GM19455 (cell line): ENCODE data around the gene FBL.
"Not testable (repeated sequence)": the region's sequence is repeated elsewhere in the genome, so short reads cannot be mapped to it uniquely, and the experiment has no call there.

Source experiments
- ATAC-seq: cut with Tn5 transposase; IDR thresholded peaks from one replicate; pipeline ENCODE4 v1.9.1; 2021; ENCODE audit not compliant: unreplicated experiment

The FBL gene

GRCh38 chr19:39845933-39846677 lies at the start of gene FBL:
TSS of gene FBL (minus strand) at chr19:39846379. CDS start at chr19:39846300, 79 bp downstream.
- peak; percentile 78 for ATAC-seq

DNA sequence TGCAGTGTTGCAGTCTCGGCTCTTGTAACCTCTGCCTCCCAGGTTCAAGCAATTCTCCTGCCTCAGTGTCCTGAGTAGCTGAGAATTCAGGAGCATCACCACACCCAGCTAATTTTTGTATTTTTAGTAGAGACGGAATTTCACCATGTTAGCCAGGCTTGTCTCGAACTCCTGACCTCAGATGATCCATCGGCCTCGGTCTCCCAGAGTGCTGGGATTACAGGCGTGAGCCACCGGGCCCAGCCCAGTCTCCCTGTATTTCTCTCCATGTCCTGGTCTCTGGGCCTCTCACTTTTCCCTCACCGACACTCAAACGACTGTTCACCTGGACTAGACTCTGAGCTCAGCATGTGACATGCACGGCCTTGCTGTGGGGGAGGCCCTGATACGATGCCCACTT lies 48.9 kb upstream of the FBL start:
- ATAC-seq = not testable (repeated sequence)

DNA sequence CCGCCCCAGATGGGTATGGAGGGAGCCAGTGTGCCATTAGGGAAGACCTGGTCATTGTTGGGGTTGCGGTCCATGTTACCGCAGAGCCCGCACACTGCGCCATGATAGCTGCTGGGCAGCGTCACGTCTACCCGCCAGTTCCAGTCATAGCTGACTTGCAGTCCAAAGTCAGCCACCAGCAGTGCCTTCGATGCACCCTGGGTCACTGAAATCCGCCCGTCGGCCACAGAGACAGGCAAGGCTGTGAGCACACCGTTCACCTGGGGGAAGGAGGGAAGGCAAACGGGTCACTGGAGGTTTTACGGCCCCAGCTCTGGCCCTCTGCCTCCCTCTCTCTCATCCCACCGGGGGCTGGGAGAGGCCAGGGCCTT lies 48.0 kb upstream of the FBL start:
- ATAC-seq = not testable (repeated sequence)

DNA sequence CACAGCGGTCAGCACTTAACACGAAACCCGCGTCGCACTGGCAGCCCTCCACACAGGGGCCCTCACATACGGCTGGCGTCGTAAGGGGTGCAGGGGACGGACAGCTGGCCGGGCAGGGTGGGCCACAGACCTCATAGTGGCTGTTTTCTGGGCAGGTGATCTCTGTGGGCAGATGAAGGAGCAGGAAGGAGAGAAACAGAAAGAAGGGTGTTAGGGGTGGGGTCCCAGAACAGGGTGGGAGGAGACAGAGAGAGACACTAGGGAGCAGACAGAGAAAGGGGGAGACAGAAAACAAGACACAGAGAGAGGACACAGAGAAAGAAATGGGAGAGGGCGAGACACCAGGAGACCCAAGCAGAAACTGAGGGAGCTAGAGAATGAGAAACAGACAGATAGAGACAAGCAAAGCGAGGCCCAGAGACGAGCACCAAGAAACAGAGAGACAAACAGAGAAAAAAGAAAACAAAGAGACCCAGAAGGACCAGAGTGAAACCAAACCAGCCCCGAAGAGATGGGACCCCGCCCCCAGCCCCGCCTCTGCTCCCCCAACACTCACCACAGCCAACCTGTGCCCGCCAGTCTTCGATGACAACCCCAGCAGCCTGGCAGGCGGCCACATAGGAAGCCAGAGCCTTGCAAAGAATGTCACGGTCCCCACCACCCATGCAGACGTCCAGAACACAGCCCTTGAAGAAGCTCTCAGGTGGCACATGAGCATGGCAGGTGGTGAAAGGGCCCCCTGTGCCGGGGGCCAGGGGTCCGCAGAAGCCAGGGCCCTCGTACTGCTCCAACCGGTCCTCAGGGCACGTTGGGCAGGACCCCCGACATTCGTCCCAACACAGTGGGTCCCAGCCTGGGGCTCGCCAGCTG lies 47.4 kb upstream of the FBL start:
- ATAC-seq = not testable (repeated sequence)

DNA sequence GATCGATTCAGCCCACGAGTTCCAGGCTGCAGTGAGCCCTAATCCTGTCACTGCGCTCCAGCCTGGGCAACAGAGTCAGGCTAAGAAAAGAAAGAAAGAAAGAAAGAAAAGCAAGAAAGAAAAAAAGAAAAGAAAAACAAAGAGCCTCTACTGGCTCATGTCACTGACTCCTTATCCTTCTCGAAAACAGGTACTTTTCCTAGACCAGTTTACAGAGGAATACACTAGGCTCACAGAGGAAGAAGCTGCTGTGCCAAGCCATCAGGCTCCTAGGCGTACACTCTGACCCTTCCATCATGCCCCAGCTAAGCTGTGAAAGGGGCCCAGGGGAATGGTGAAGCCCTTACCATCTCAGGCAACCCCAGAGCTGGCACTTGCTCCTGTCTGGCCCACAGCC lies 46.3 kb upstream of the FBL start:
- ATAC-seq = not testable (repeated sequence)

GRCh38 chr19:39891660-39892505 lies 45.7 kb upstream of the FBL start:
- ATAC-seq = not testable (repeated sequence)

- no peak for ATAC-seq
Observed at GRCh38 chr19:39890755-39891551, 44.8 kb upstream of the FBL start.

GRCh38 chr19:39889872-39890754 lies 43.9 kb upstream of the FBL start:
- ATAC-seq = not testable (repeated sequence)

DNA sequence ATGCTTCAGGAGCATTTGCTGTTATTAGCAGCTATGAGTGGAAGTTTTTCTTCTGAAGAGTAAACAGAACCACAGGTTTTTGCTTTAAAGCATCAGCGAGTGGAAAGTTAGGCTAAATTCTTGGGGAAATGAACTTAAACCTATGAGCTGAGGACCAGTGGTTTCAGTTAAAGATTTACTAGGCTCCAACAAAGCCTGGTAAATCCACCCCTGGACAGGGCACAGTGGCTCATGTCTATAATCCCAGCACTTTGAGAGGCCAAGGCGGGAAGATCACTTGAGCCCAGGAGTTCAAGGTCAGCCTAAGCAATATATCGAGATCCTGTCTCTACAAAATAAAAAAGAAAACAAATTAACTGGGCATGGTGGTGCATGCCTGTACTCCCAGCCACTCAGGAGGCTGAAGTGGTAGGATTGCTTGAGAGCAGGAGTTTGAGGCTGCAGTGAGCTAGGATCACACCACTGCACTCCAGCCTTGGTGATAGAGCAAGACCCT lies 41.3 kb upstream of the FBL start:
- ATAC-seq = not testable (repeated sequence)

DNA sequence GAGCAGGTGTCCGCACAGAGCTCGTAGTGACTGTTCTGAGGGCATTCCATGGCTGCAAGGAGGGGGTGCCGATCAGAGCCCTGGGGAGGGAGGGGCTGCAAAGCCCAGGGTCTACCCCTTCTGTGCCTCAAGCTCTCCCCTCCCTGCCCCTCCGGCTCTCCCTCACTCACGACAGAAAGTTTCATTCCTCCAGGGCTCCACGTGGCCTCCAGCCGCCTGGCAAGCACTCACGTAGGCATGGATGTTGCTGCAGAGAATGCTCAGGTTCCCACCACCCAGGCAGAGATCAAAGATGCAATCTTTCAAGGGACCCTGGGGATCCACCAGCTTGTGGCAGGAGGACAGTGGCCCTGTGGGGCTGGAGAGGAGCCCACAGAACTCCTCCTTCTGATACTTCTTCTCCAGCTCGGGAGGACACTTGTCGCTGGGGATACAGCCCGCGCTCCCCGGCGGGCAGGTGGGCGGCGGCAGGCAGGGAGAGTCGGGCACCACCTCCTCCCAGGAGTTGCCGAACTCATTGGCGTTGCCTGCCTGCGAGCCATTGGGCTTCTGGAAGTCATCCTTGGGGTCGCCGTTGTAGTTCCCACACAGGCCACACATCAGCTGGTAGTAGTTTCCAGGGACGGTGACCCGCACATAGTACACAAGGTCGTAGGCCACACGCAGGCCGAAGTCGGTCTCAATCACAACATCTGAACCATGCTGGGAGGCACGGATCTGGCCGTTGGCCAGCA lies 39.8 kb upstream of the FBL start:
- ATAC-seq = not testable (repeated sequence)

DNA sequence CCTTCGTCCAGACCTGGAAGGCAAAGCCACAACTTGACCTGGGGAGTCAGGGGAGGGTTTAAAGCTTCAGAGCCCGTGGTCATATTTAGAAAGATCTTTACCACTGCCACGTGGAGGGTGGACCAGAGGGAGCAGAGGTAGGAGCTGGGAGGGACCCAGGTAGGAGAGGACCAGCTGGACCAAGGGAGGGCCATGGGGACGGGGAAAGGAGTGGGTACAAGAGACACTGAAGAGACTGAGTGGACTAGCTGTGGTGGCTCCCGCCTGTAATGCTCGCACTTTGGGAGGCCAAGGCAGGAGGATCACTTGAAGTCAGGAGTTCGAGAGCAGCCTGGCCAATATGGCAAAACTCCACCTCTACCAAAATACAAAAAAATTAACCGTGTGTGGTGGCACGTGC lies 38.5 kb upstream of the FBL start:
- ATAC-seq = not testable (repeated sequence)

GRCh38 chr19:39882645-39883044 lies 36.5 kb upstream of the FBL start:
- not testable (repeated sequence) for ATAC-seq

GRCh38 chr19:39881495-39882110 lies 35.4 kb upstream of the FBL start:
- not testable (repeated sequence) for ATAC-seq

DNA sequence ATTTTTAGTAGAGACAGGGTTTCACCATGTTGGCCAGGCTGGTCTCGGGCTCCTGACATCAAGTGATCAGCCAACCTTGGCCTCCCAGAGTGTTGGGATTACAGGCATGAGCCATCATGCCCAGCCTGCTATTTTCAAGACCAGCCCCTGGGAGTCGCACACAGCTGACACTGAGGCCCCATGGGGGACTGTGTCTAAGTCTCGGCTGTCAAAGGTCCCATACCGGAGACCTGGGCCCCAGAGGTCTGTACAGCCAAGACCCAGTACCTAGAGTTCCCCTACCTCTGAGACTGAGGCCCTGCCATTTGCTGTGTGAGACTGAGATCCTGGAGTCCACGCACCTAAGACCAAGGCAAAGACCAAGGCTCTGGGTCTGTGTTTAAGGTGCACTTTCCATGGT lies 34.1 kb upstream of the FBL start:
- ATAC-seq = not testable (repeated sequence)

DNA sequence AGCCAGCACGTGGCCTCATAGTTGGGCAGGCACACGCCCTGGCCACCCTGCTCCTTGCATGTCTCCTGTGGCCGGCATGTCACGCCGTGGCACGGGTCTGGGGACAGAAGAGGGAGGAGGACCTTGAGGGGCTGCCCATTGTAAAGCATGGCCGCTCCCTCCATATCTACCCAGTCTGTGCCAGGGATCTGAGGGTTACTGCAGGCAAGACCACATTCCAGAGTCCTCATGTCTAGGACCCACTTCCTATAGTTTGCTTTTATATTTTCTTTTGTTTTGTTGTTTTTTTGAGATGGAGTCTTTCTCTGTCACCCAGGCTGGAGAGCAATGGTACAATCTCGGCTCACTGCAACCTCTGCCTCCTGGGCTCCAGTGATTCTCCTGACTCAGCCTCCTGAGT lies 33.6 kb upstream of the FBL start:
- not testable (repeated sequence) for ATAC-seq

DNA sequence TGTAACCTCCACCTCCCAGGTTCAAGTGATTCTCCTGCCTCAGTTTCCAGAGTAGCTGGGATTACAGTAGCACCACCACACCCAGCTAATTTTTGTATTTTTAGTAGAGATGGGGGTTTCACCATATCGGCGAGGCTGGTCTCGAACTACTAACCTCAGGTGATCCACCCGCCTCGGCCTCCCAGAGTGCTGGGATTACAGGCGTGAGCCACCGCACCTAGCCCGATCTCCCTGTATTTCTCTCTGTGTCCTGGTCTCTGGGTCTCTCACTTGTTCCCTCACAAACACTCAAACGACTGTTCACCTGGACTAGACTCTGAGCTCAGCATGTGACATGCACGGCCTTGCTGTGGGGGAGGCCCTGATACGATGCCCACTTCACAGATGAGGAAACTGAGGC lies 32.7 kb upstream of the FBL start:
- not testable (repeated sequence) for ATAC-seq

GRCh38 chr19:39878398-39878797 lies 32.2 kb upstream of the FBL start:
- no peak for ATAC-seq

GRCh38 chr19:39877982-39878381 lies 31.8 kb upstream of the FBL start:
- not testable (repeated sequence) for ATAC-seq
